Airway epithelial cell (primary cell): ENCODE measurements around the gene FKBP1B. TPM values are rescaled to one million over a fixed set of nuclear protein-coding genes. Genes with fewer than 3 reads are reported as not detected.

Source experiments
- total RNA-seq: library from RNA; depleted of rRNA; stranded (reverse); fragments of >200 nt; gene quantifications from 2 replicates; pipeline ENCODE4 v1.2.3, GENCODE V29; 2015

Gene FKBP1B
- 25.4 and 29.4 TPM in 2 replicates for total RNA-seq

DNA sequence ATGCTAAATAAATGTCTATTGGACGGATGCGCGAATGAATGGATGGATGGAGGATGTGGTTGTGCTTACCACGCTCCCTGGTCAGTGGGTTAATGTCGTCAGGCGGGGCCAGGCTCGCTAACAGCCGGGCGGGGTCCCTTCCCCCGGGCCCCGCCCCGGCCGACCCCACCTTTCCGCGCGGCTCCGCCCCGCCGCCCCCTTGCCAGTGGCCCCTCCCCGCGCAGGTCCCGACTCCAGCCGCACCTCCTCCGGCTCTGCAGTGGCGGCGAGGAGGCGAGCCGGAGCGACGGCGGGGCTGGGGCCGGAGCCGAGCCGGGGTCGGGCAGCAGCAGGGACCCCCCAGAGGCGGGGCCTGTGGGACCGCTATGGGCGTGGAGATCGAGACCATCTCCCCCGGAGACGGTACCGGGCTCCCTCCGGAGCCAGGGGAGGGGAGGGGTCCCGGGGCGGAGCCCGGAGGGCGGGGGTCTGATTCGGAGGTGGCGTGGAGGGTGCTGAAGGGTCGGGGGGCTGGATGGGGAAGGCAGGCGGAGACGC, at the start of gene FKBP1B:
FKBP1B (plus strand) TSS at position 257 of the 537 bp plus-strand sequence; CDS start at position 366, 109 bp downstream.

DNA sequence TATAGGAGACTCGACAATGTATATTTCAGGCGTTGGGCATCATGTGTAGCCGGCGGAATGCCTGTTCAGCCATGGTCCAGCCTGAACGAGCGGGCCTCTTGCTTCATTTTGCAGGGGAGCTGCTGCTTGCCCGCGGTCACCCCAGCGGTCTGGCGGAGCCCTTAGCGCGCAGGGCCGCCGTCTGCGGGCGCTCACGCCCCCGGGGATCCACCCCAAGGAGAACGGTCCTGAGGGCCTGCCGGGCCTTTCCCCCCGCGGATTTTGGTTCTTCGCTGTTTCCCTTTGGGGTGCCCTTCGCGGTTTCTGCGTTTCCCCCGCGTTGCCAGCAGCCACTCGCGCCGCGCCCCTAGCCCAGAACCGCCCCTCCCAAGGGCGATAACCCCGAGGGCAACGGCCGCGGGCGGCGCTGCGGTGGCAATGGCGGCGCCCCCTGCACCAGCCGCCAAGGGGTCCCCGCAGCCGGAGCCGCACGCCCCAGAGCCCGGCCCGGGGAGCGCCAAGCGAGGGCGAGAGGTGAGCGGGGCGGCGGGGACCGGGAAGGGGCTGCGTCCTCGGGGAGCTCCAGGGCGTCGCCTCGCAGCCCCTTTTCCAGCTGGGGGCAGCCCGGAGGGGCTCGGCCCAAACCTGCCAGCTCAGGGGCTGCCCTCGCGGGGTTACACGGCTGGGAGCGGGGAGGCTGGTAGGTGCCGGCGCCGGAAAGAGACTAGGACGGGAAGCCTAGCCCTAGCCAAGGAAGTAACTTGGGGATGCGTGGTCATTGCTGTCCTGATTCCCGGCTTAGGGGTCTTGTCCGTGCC, 39.7 kb upstream of the FKBP1B start, which contains the start of gene MFSD2B:
MFSD2B (plus strand) TSS at position 406 of the 797 bp plus-strand sequence; CDS start at position 418, 12 bp downstream.

DNA sequence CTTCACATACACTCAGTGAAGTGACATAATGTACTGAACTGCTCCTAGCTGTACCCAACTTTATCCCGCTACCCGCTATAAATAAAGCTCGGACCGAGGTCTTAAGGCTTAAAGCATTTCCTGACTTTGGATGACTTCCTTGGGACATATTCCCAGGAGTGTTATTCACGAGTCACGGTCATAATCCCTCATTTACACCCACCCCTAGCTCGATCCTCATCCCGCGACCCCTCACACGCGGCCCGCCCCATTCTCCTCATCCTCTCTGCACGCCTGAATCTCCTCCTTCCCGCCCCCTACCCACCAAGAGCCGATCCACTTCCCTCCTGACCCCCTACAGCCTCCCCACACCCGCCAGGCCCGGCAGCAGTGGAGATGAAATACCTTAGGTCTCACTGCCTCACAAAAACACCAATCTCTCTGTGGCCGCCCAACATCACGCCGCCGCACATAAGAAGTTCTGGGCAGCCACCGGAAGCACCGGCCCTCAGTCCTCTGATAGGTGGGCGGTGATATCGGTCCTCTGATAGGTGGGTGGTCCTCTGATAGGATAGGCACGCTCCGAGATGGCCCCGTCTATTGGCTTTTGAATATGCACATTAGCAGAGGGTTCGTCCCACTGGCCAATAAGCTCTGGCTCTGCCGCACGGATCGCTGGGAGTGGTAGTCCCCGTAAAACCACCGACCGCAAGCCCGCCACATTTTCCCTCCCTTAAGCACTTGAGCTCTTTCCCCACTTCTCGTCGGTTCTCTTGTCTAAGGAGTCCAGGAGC, 2.4 kb upstream of the FKBP1B start, which contains the start of gene WDCP:
WDCP (minus strand) TSS at position 462 of the 773 bp plus-strand sequence. CDS start 7,897 bp downstream, outside the sequence.

DNA sequence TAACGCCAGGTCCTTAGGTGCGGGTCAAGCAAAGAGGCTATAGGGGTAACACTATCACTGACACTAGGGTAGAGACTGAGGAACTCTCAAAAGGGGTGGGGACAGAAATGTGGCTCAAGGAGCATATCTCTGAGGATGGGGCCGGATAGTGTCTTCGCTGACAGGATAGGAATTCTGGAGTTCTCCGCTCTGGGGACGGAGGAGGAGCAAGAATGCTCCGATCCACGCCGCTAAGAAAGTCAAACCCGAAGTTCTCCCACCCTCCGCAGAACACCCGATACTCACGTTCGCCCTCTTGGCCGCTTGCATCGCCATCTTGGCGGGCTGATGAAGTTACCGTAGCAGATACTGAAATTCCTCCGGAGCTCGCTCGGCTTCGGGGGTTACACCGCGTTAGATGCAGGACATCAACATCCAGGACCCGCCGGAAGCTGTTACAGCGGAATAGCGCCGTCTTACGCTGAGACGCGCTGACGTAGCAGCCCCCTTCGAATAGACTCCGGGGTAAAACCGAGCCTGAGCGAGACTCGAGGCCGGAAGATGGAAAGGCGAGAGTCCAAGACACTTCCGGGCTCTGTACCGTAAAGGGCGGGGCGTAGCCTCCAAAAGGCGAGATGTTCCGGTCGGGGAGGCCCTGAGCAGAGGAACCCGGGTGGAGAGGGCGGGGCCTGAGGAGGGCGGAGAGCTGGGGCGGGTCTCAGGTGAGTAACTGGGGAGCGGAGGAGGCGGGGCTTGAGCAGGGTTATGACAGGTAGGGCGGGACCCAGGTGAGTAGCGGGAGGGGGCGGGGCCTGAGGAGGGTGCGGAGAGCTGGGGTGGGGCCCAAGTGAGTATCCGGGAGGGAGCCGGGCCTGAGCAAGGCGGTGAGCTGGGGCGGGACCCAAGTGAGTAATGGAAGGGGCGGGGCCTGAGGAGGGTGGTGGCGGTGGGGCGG, 26.6 kb downstream of the FKBP1B start, which contains the start of gene SF3B6:
SF3B6 (minus strand) TSS at position 412 of the 934 bp plus-strand sequence; CDS start at position 315, 97 bp downstream.

DNA sequence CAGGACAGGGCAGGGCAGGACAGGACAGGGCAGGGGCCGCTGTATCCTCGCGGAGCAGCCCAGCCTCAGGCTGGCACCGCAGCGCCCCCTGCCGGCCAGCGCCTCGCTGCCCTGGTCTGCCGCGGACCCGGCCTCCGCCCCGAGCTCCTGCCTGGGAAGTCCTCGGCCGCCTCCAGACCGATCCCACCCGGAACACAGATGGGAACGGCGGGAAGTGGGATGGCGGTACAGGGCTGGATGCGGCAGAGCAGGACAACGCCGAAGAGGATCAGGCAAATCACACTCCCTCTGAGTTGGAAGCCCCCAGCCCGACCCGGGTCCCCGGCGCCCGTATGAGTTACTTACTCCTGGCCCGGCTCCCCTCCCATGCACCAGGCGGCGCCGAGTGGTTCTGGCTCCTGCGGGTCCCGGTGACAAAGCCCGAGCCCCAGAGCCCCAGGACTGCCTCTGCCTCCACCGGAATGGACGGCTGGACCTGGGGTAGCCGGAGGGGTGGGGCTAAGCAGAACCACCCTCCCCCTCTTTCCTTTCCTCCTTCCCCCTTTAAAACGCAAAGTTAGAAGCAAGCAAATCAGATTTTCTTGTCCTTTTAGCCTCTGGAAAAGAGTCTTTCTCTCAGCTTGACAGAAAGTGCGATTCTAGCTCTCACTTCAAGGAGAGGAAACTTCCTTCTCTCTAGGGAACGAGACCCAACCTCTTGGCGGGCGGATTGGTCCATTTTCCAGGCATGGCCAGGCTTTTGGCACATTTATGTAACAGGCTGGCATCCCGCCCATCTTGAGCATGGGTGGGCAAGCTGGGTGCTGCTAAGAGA, 35.1 kb downstream of the FKBP1B start, which contains the start of gene TP53I3:
TP53I3 (minus strand) TSS at position 449 of the 814 bp plus-strand sequence. CDS start 508 bp downstream, outside the sequence.

Other genes with a start within 250 kb of the FKBP1B start
- 5.4 and 5.6 TPM in 2 replicates for gene ATAD2B, start 122.6 kb upstream of the FKBP1B start, total RNA-seq
- 5.0 and 12.7 TPM in 2 replicates for gene UBXN2A, start 109.3 kb upstream of the FKBP1B start, total RNA-seq
- gene MFSD2B, start 39.7 kb upstream of the FKBP1B start, total RNA-seq = 0.14 TPM in 1 of 2 replicates, not detected in the other
- 5.4 and 5.5 TPM in 2 replicates for gene WDCP, start 2.4 kb upstream of the FKBP1B start, total RNA-seq
- gene SF3B6, start 26.6 kb downstream of the FKBP1B start, total RNA-seq = 226 and 240 TPM in 2 replicates
- 55.0 and 70.7 TPM in 2 replicates for gene TP53I3, start 35.1 kb downstream of the FKBP1B start, total RNA-seq
- gene PFN4, start 73.6 kb downstream of the FKBP1B start, total RNA-seq = not detected in 2 replicates
- 2.0 and 2.3 TPM in 2 replicates for gene FAM228B, start 73.7 kb downstream of the FKBP1B start, total RNA-seq
- 0.28 TPM in 1 of 2 replicates, not detected in the other for gene FAM228A, start 125.3 kb downstream of the FKBP1B start, total RNA-seq